Stimulated activated memory B cell treated with anti-CD40 and anti-IgM and Interleukin-4, amounts not matched to agents 10 μg/mL and 1 μg/mL and 100 μg/mL, for 72 hours (primary cell): ENCODE measurements around the gene DNAJC7.
A peak's percentile ranks its signal among the peaks of the same experiment; 100 is the strongest.

Experiments
- ATAC-seq: fragments of 150-1000 bp; cut with Tn5 transposase; 2 replicates; pipeline ENCODE4 v1.10.0; 2021
- H3K27ac Mint-ChIP-seq: one replicate; pipeline ENCODE4 v1.8.0; 2022; ENCODE audit warnings: mild to moderate bottlenecking, mixed read lengths
- H3K27me3 Mint-ChIP-seq: one replicate; pipeline ENCODE4 v1.8.0; 2022; ENCODE audit warnings: mixed read lengths
- H3K36me3 Mint-ChIP-seq: one replicate; pipeline ENCODE4 v1.8.0; 2022; ENCODE audit warnings: mixed read lengths
- H3K4me1 Mint-ChIP-seq: one replicate; pipeline ENCODE4 v1.8.0; 2022; ENCODE audit warnings: mixed read lengths
- H3K4me3 Mint-ChIP-seq: one replicate; pipeline ENCODE4 v1.8.0; 2022; ENCODE audit warnings: mild to moderate bottlenecking, moderate library complexity, mixed read lengths
- H3K9me3 Mint-ChIP-seq: one replicate; pipeline ENCODE4 v1.8.0; 2022; ENCODE audit warnings: mixed read lengths

Gene DNAJC7

GRCh38 chr17:42050393-42051012 is 33.3 kb upstream of the DNAJC7 start, which contains the start of gene C17orf113:
Gene C17orf113, minus strand, starts transcription at chr17:42050601. Its CDS starts 7,225 bp downstream, at chr17:42043376.
- H3K9me3 Mint-ChIP-seq = no peaks in the 10 kb centered on the region
- peaks cover 36% of the 10 kb centered on the region for H3K27me3 Mint-ChIP-seq
- H3K4me1 Mint-ChIP-seq = peaks cover 7% of the 10 kb centered on the region
- H3K27ac Mint-ChIP-seq = peak within 1 kb of the TSS; percentile 59
- ATAC-seq = peak; percentile 86
- no peaks in the 10 kb centered on the region for H3K36me3 Mint-ChIP-seq
- peak within 1 kb of the TSS; percentile 73 for H3K4me3 Mint-ChIP-seq

- peak overlapping the region; percentile 59 for H3K27ac Mint-ChIP-seq
- ATAC-seq = no peak
- H3K4me3 Mint-ChIP-seq = peak overlapping the region; percentile 71
- peaks cover 30% of the 10 kb centered on the region for H3K27me3 Mint-ChIP-seq
- no peaks in the 10 kb centered on the region for H3K9me3 Mint-ChIP-seq
- peaks cover 7% of the 10 kb centered on the region for H3K4me1 Mint-ChIP-seq
- H3K36me3 Mint-ChIP-seq = no peaks in the 10 kb centered on the region
Measured at GRCh38 chr17:42049834-42050392, 32.7 kb upstream of the DNAJC7 start.

- peaks cover 6% of the 10 kb centered on the region for H3K27me3 Mint-ChIP-seq
- no peak overlapping the region for H3K27ac Mint-ChIP-seq
- no peaks in the 10 kb centered on the region for H3K9me3 Mint-ChIP-seq
Measured at GRCh38 chr17:42047343-42047742, 30.1 kb upstream of the DNAJC7 start.

GRCh38 chr17:42045719-42046118 is 28.5 kb upstream of the DNAJC7 start:
- H3K36me3 Mint-ChIP-seq = no peaks in the 10 kb centered on the region
- H3K27me3 Mint-ChIP-seq = peaks cover under 1% of the 10 kb centered on the region
- peaks cover 2% of the 10 kb centered on the region for H3K4me1 Mint-ChIP-seq
- ATAC-seq = no peak
- H3K9me3 Mint-ChIP-seq = no peaks in the 10 kb centered on the region
- H3K4me3 Mint-ChIP-seq = no peak overlapping the region
- H3K27ac Mint-ChIP-seq = no peak overlapping the region

More at GRCh38 chr17:42047343-42047742, 30.1 kb upstream of the DNAJC7 start:
- H3K4me1 Mint-ChIP-seq = peaks cover 7% of the 10 kb centered on the region
- no peak for ATAC-seq
- H3K4me3 Mint-ChIP-seq = no peak overlapping the region
- no peaks in the 10 kb centered on the region for H3K36me3 Mint-ChIP-seq

- Mint-ChIP-seq H3K27me3 (no peaks in the 10 kb centered on the region), H3K4me1 (no peaks in the 10 kb centered on the region), H3K9me3 (no peaks in the 10 kb centered on the region), H3K4me3 (no peak overlapping the region), H3K36me3 (no peaks in the 10 kb centered on the region), H3K27ac (no peak overlapping the region)
- ATAC-seq = no peak
Measured at GRCh38 chr17:42042598-42043319, 25.5 kb upstream of the DNAJC7 start.

- Mint-ChIP-seq H3K27me3 (no peaks in the 10 kb centered on the region), H3K27ac (no peak overlapping the region), H3K9me3 (no peaks in the 10 kb centered on the region), H3K4me3 (no peak overlapping the region), H3K4me1 (no peaks in the 10 kb centered on the region), H3K36me3 (no peaks in the 10 kb centered on the region)
- no peak for ATAC-seq
Measured at GRCh38 chr17:42041619-42042018, 24.4 kb upstream of the DNAJC7 start.

GRCh38 chr17:42040818-42041217 is 23.6 kb upstream of the DNAJC7 start:
- no peak for ATAC-seq
- H3K9me3 Mint-ChIP-seq = no peaks in the 10 kb centered on the region

GRCh38 chr17:42039794-42040763 is 22.8 kb upstream of the DNAJC7 start:
- ATAC-seq = no peak
- Mint-ChIP-seq H3K36me3 (no peaks in the 10 kb centered on the region), H3K9me3 (no peaks in the 10 kb centered on the region), H3K4me3 (no peak overlapping the region), H3K27me3 (no peaks in the 10 kb centered on the region), H3K27ac (no peak overlapping the region), H3K4me1 (no peaks in the 10 kb centered on the region)

More at GRCh38 chr17:42040818-42041217, 23.6 kb upstream of the DNAJC7 start:
- Mint-ChIP-seq H3K4me1 (no peaks in the 10 kb centered on the region), H3K4me3 (no peak overlapping the region), H3K36me3 (no peaks in the 10 kb centered on the region), H3K27me3 (no peaks in the 10 kb centered on the region), H3K27ac (no peak overlapping the region)

GRCh38 chr17:42038221-42038973 is 21.2 kb upstream of the DNAJC7 start:
- no peak for ATAC-seq
- peaks cover 6% of the 10 kb centered on the region for H3K4me1 Mint-ChIP-seq
- H3K27ac Mint-ChIP-seq = no peak overlapping the region
- no peak overlapping the region for H3K4me3 Mint-ChIP-seq
- H3K36me3 Mint-ChIP-seq = no peaks in the 10 kb centered on the region
- H3K9me3 Mint-ChIP-seq = no peaks in the 10 kb centered on the region
- no peaks in the 10 kb centered on the region for H3K27me3 Mint-ChIP-seq

GRCh38 chr17:42034059-42034458 is 16.8 kb upstream of the DNAJC7 start:
- peaks cover 1% of the 10 kb centered on the region for H3K27me3 Mint-ChIP-seq
- H3K36me3 Mint-ChIP-seq = no peaks in the 10 kb centered on the region
- no peaks in the 10 kb centered on the region for H3K9me3 Mint-ChIP-seq
- no peak for ATAC-seq
- H3K4me3 Mint-ChIP-seq = no peak overlapping the region
- H3K27ac Mint-ChIP-seq = no peak overlapping the region
- peaks cover 6% of the 10 kb centered on the region for H3K4me1 Mint-ChIP-seq

- H3K4me3 Mint-ChIP-seq = no peak overlapping the region
- ATAC-seq = no peak
- H3K27ac Mint-ChIP-seq = no peak overlapping the region
- peaks cover 8% of the 10 kb centered on the region for H3K4me1 Mint-ChIP-seq
- peaks cover 12% of the 10 kb centered on the region for H3K27me3 Mint-ChIP-seq
- H3K9me3 Mint-ChIP-seq = no peaks in the 10 kb centered on the region
- peaks cover under 1% of the 10 kb centered on the region for H3K36me3 Mint-ChIP-seq
Measured at GRCh38 chr17:42031584-42031983, 14.3 kb upstream of the DNAJC7 start.

GRCh38 chr17:42028791-42029127 is 11.5 kb upstream of the DNAJC7 start:
- H3K27ac Mint-ChIP-seq = no peak overlapping the region
- no peaks in the 10 kb centered on the region for H3K9me3 Mint-ChIP-seq
- H3K27me3 Mint-ChIP-seq = peaks cover 12% of the 10 kb centered on the region
- no peak for ATAC-seq
- peaks cover 22% of the 10 kb centered on the region for H3K4me1 Mint-ChIP-seq
- no peak overlapping the region for H3K4me3 Mint-ChIP-seq
- peaks cover 20% of the 10 kb centered on the region for H3K36me3 Mint-ChIP-seq

- Mint-ChIP-seq H3K27me3 (peaks cover 12% of the 10 kb centered on the region), H3K36me3 (peaks cover 22% of the 10 kb centered on the region), H3K9me3 (no peaks in the 10 kb centered on the region), H3K27ac (no peak overlapping the region), H3K4me3 (no peak overlapping the region), H3K4me1 (peaks cover 22% of the 10 kb centered on the region)
- ATAC-seq = no peak
Measured at GRCh38 chr17:42027961-42028790, 10.9 kb upstream of the DNAJC7 start.

- no peak for ATAC-seq
- peaks cover 22% of the 10 kb centered on the region for H3K4me1 Mint-ChIP-seq
- H3K36me3 Mint-ChIP-seq = peaks cover 22% of the 10 kb centered on the region
Measured at GRCh38 chr17:42027590-42027889, 10.3 kb upstream of the DNAJC7 start.

More at GRCh38 chr17:42027590-42027889, 10.3 kb upstream of the DNAJC7 start:
- Mint-ChIP-seq H3K9me3 (no peaks in the 10 kb centered on the region), H3K27ac (no peak overlapping the region), H3K4me3 (no peak overlapping the region), H3K27me3 (peaks cover 12% of the 10 kb centered on the region)
